Measurements from ENCODE around the gene MSX1.

- TF ChIP-seq CTCF (IDR thresholded peaks at IDR 0.05) = no peak
- no peak for TF ChIP-seq EZH2 (IDR thresholded peaks at IDR 0.05)
These were observed 12.5 kb upstream of the MSX1 start for GRCh38 chr4:4847011-4847410.

Measured in neural progenitor cell (in vitro differentiated cells).